ENCODE data around the gene RSPH1. TPM values are rescaled to one million over a fixed set of nuclear protein-coding genes. Genes with fewer than 3 reads are reported as not detected.

Gene RSPH1
- total RNA-seq, 1 experiment from 2014 or later = 1.5 TPM

- no peak overlapping the region for H3K4me3 ChIP-seq (replicated peaks in 1 of 2; ENCODE audit: low read depth in 1 of 2, low read length in 2 of 2)
- POLR2A ChIA-PET = no interaction called here
- H3K9me2 ChIP-seq (ENCODE audit: insufficient read depth) = no peaks in the 10 kb centered on the region
- no TSS peak for BruUV-seq (replicated peaks)
- CTCF ChIA-PET = no interaction called here
- no peak for TF ChIP-seq EGR1 (IDR thresholded peaks at IDR 0.05; ENCODE audit: low read depth)
- H3K4me1 ChIP-seq (ENCODE audit: control insufficient read depth in 1 of 2, insufficient read depth in 2 of 2, low read length in 2 of 2) = peaks cover 3 to 15% of the 10 kb centered on the region in 2 experiments; a peak in 1 of 4 replicates
- DNase-seq (ENCODE audit: low read depth, low spot score) (no peak), ATAC-seq (no peak)
- H3K36me3 ChIP-seq (ENCODE audit: control insufficient read depth in 1 of 2, insufficient read depth in 2 of 2, low read length in 2 of 2) = no peaks in the 10 kb centered on the region
- no peaks in the 10 kb centered on the region for H3K79me2 ChIP-seq (ENCODE audit: insufficient read depth, low read length)
- no peaks in the 10 kb centered on the region for H3K27me3 ChIP-seq (ENCODE audit: insufficient read depth, low read length)
- intact Hi-C loops (cut with micrococcal nuclease) = loop anchor here (2.0 kb wide), 1 partner anchor 71 kb away; no protein-coding TSS in a partner anchor
- H3K27ac ChIP-seq (ENCODE audit: low read depth, low read length) = no peak overlapping the region
- no peak overlapping the region for H2AFZ ChIP-seq (ENCODE audit: low read depth, low read length, poor library complexity, severe bottlenecking)
- H4K20me1 ChIP-seq (ENCODE audit: insufficient read depth) = no peaks in the 10 kb centered on the region
- H3K9me3 ChIP-seq (ENCODE audit: control insufficient read depth in 1 of 2, insufficient read depth in 1 of 2, low read depth in 1 of 2, low read length in 2 of 2) = no peaks in the 10 kb centered on the region
- RAD21 ChIA-PET (ENCODE audit: low non-redundant PET in 1 of 2, low total read pairs in 2 of 2, uncharacterized antibody in 2 of 2, unreplicated experiment in 2 of 2) = no interaction called here
- H3K9ac ChIP-seq (ENCODE audit: low read length) = no peak overlapping the region
- H3K4me2 ChIP-seq (ENCODE audit: low read length) = no peak overlapping the region
These were observed 30.3 kb downstream of the RSPH1 start for GRCh38 chr21:42465803-42466127.

- Histone ChIP-seq H3K4me2 (ENCODE audit: low read length) (no peak overlapping the region), H3K4me3 (replicated peaks in 1 of 2; ENCODE audit: low read depth in 1 of 2, low read length in 2 of 2) (no peak overlapping the region), H3K9me2 (ENCODE audit: insufficient read depth) (no peaks in the 10 kb centered on the region), H3K27ac (ENCODE audit: low read depth, low read length) (no peak overlapping the region), H3K36me3 (ENCODE audit: control insufficient read depth in 1 of 2, insufficient read depth in 2 of 2, low read length in 2 of 2) (no peaks in the 10 kb centered on the region), H3K79me2 (ENCODE audit: insufficient read depth, low read length) (no peaks in the 10 kb centered on the region), H4K20me1 (ENCODE audit: insufficient read depth) (no peaks in the 10 kb centered on the region), H3K9ac (ENCODE audit: low read length) (no peak overlapping the region), H3K27me3 (ENCODE audit: insufficient read depth, low read length) (no peaks in the 10 kb centered on the region), H2AFZ (ENCODE audit: low read depth, low read length, poor library complexity, severe bottlenecking) (no peak overlapping the region), H3K9me3 (ENCODE audit: control insufficient read depth in 1 of 2, insufficient read depth in 1 of 2, low read depth in 1 of 2, low read length in 2 of 2) (no peaks in the 10 kb centered on the region), H3K4me1 (ENCODE audit: control insufficient read depth in 1 of 2, insufficient read depth in 2 of 2, low read length in 2 of 2) (peaks cover 3 to 15% of the 10 kb centered on the region in 2 experiments; a peak in 1 of 4 replicates)
- intact Hi-C loops (cut with micrococcal nuclease) = no loop called here
- no peak for TF ChIP-seq EZH2phosphoT487 (IDR thresholded peaks at IDR 0.05; ENCODE audit: borderline replicate concordance)
- no peak for TF ChIP-seq MAX (IDR thresholded peaks at IDR 0.05)
- TF ChIP-seq SIN3A (IDR thresholded peaks at IDR 0.05; ENCODE audit: low read depth) = no peak
- no peak for TF ChIP-seq EZH2 (IDR thresholded peaks at IDR 0.05)
- TF ChIP-seq RAD21 (IDR thresholded peaks at IDR 0.05; ENCODE audit: low read depth) = no peak
- no peak for TF ChIP-seq FOSL1 (IDR thresholded peaks at IDR 0.05; ENCODE audit: low read depth)
- no TSS peak for BruUV-seq (replicated peaks)
- ATAC-seq (no peak), DNase-seq (ENCODE audit: low read depth, low spot score) (no peak)
- ChIA-PET POLR2A (no interaction called here), RAD21 (ENCODE audit: low non-redundant PET in 1 of 2, low total read pairs in 2 of 2, uncharacterized antibody in 2 of 2, unreplicated experiment in 2 of 2) (no interaction called here), CTCF (no interaction called here)
These were observed 30.8 kb downstream of the RSPH1 start for GRCh38 chr21:42465008-42465802.
